Right lobe of liver (tissue), 6 donors: ENCODE data around the gene TK1. TPM values are rescaled to one million over a fixed set of nuclear protein-coding genes. Genes with fewer than 3 reads are reported as not detected.
A peak's percentile ranks its signal among the peaks of the same experiment; 100 is the strongest.

Source experiments
- ATAC-seq, 4 donors: fragments of 200-7000 bp; cut with Tn5 transposase; one replicate each; pipeline ENCODE4 v1.9.1; 2020; ENCODE audit warnings: mild to moderate bottlenecking in 4 of 4, moderate library complexity in 4 of 4
- DNase-seq, 3 donors: peaks; one replicate each; pipeline ENCODE4 v3.0.0-alpha.2; 2020
- H3K27ac ChIP-seq, 3 donors: fragments of 200-600 bp; one replicate each; pipeline ENCODE4 v1.8.0; 2022
- H3K27me3 ChIP-seq, 2 donors: fragments of 200-600 bp; one replicate each; pipeline ENCODE4 v1.8.0; 2022
- H3K36me3 ChIP-seq, 4 donors: fragments of 200-600 bp; sonication (generic) in 1 of 4; one replicate each; pipeline versions ENCODE4 v1.5.1 to v1.8.0; 2017 to 2022; ENCODE audit warnings: control low read depth in 1 of 4
- H3K4me1 ChIP-seq, 4 donors: fragments of 200-600 bp; sonication (generic) in 1 of 4; one replicate each; pipeline versions ENCODE4 v1.5.1 to v1.8.0; 2017 to 2022; ENCODE audit warnings: control low read depth in 1 of 4
- H3K4me3 ChIP-seq, 3 donors: fragments of 200-600 bp; one replicate each; pipeline ENCODE4 v1.8.0; 2022
- H3K9me3 ChIP-seq, 4 donors: fragments of 200-600 bp; sonication (generic) in 1 of 4; one replicate each; pipeline versions ENCODE4 v1.5.1 to v1.8.0; 2017 to 2022; ENCODE audit warnings: control low read depth in 1 of 4
- POLR2A ChIP-seq: fragments of 450-650 bp; IDR thresholded peaks from one replicate; pipeline ENCODE4 v1.6.1; 2017; ENCODE audit warnings: antibody characterized with exemption, mild to moderate bottlenecking
- WGBS: methylation state at CpG from one replicate; pipeline ENCODE4 v1.1.6; 2018; ENCODE audit warnings: low coverage, low lambda C conversion rate; ENCODE audit not compliant: insufficient coverage; ENCODE audit errors: missing lambda C conversion rate; 5-methylcytosine and 5-hydroxymethylcytosine counted together
- intact Hi-C, 2 donors: fragments of 100-400 bp; cut with DNase I; formaldehyde crosslinking; loops; one replicate each; pipeline versions ENCODE4 v1.11.2 to v1.14.1; 2022
- total RNA-seq, 6 experiments: library from RNA; depleted of rRNA in 2 of 6; stranded (reverse); fragments of >200 nt in 2 of 6; fragmentation: NEBNext Ultra II Directional in 3 of 6; extraction: Animal tissue kit (Norgen Biotek cat#: 25700) in 3 of 6; gene quantifications; one replicate each; pipeline versions ENCODE4 v1.1.0 to v1.2.4, GENCODE V29; 2016 to 2023
- TF ChIP-seq, protein P1 (sequence below), 4 donors: fragments of 200-600 bp in 3 of 4; fragments of 450-650 bp in 1 of 4; IDR thresholded peaks; one replicate each; pipeline versions ENCODE4 v1.5.1 to v1.8.0; 2016 to 2022; ENCODE audit warnings: antibody characterized with exemption in 4 of 4, mild to moderate bottlenecking in 2 of 4
- donor health status: DM: no; HTN: yes; CAD: no.
- donor health status: DM: no; HTN: no; CAD: no.
- donor health status: DM: no; HTN: no; CAD: no.
- donor health status: DM: no; HTN: yes; CAD: no.
- donor health status: DM: no; HTN: yes; CAD: no.

TK1 gene
- total RNA-seq, 6 experiments from 2014 or later: 2.1 to 8.3 (median 4.7) TPM

DNA sequence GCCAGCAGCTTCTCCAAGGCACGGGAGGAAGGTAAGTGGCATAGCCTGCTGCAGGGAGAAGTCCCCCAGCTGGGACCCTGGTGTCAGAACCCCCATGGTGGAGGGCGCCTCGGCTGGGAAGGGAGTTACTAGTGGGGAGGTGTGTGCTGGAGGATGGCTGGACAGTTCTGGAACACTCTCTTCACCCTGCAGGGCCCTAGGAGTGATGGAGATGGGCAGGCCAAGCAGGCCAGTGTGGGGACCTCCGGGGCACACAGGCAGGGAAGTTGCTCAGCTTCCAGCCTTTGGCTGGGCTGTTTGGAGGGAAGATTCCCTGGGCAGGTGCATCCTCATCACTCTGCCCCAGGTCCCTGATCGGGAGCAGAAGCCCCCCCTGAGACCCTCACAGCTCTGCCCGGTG, 40.0 kb downstream of the TK1 start:
- Histone ChIP-seq H3K4me3 (no peak overlapping the region), H3K27ac (no peak overlapping the region)

DNA sequence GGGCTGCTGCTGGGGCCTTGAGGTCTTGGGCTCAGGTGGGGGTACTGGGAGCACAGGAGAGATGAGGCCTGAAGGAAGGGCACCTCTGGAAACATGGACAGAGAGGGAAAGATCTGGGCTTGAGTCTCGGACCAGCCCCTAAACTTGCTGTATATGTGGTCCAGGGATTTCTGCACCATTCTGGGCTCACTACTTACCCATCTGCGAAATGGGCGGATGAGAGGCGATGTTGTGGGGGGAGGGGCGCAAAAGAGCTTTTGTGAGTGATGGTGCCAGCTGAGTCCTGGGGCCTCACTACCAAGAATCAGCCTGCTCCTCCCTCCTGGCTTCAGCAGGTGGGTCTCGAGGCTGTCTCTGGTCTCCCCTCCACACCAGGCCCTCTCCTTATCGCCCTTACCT, 40.4 kb downstream of the TK1 start:
- TF ChIP-seq, protein P1, sequence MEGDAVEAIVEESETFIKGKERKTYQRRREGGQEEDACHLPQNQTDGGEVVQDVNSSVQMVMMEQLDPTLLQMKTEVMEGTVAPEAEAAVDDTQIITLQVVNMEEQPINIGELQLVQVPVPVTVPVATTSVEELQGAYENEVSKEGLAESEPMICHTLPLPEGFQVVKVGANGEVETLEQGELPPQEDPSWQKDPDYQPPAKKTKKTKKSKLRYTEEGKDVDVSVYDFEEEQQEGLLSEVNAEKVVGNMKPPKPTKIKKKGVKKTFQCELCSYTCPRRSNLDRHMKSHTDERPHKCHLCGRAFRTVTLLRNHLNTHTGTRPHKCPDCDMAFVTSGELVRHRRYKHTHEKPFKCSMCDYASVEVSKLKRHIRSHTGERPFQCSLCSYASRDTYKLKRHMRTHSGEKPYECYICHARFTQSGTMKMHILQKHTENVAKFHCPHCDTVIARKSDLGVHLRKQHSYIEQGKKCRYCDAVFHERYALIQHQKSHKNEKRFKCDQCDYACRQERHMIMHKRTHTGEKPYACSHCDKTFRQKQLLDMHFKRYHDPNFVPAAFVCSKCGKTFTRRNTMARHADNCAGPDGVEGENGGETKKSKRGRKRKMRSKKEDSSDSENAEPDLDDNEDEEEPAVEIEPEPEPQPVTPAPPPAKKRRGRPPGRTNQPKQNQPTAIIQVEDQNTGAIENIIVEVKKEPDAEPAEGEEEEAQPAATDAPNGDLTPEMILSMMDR (IDR thresholded peaks at IDR 0.05): no peak
- no peak for TF ChIP-seq POLR2A
- peaks cover 0 to 27% (median 4%) of the 10 kb centered on the region in 4 donors for H3K4me1 ChIP-seq
- intact Hi-C loops: no loop called here

More for the DNA sequence above, 40.0 kb downstream of the TK1 start:
- DNase-seq: no peak
- Histone ChIP-seq H3K9me3 (no peaks in the 10 kb centered on the region), H3K4me1 (peaks cover 0 to 31% (median 4%) of the 10 kb centered on the region in 4 donors), H3K27me3 (no peaks in the 10 kb centered on the region), H3K36me3 (no peaks in the 10 kb centered on the region)
- intact Hi-C loops: no loop called here
- WGBS: 100% methylated on average over 2 of the region's 6 CpGs
- no peak for TF ChIP-seq POLR2A
- TF ChIP-seq, protein P1 (IDR thresholded peaks at IDR 0.05): no peak
- ATAC-seq: no peak

DNA sequence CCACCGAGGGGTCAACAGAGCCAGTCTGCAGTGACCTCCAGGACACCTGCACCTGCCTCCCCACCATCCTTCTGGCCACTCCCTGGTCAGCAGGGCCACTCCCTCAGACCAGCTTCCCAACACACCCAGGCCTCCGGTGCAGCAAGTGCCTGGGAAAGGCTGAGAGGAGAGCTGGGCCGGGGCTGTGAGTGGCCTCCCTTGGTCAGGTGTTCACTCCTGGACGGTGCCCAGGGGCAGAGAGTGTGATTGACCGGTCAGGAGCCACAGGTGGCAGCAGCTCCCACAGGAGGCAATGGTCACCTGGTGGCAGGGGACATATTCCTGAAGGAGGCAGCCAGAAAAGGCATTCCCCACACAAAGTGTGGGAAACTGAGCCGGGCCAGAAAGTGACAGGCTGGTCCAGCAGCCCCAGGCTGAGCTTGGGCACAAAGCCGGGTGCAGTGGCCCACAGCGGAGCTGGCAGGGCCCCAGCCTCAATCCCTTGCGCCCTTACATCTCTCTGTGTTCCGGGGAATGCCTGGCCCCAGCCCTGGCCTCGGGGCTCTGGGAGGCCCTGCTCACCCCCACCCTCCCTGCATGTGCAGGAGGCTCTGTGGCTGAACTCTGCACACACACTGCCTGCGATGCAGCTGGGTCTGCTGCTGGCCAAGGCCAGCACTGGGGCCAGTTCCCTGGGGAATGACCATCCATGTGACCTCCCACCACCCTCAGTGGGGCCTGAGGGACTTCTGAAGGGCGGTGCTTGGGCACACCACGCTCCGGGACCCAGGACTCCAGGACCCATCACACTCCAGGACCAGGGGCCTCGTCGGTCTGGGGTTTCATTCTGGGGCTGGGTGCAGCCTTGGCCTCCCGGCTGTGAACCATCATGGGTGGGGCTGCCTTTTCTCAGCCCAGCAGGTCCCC, 41.9 kb downstream of the TK1 start:
- Histone ChIP-seq H3K4me1 (peaks cover 0 to 28% (median 4%) of the 10 kb centered on the region in 4 donors), H3K9me3 (no peaks in the 10 kb centered on the region), H3K4me3 (no peak overlapping the region), H3K27me3 (no peaks in the 10 kb centered on the region), H3K36me3 (no peaks in the 10 kb centered on the region), H3K27ac (peak overlapping the region in 2 of 3 donors; percentile 32 to 33)
- intact Hi-C loops: no loop called here
- ATAC-seq (peak; percentile 7 to 43 (median 21)), DNase-seq (peak in 2 of 3 donors; percentile 75 to 77)
- TF ChIP-seq, protein P1 (IDR thresholded peaks at IDR 0.05): peak in 1 of 4 donors; percentile 20
- TF ChIP-seq POLR2A: no peak
- 27% methylated on average over 2 of the region's 18 CpGs for WGBS

More for the DNA sequence above, 40.4 kb downstream of the TK1 start:
- DNase-seq (no peak), ATAC-seq (no peak)
- WGBS: 67% methylated on average over 1 of the region's 7 CpGs
- Histone ChIP-seq H3K36me3 (no peaks in the 10 kb centered on the region), H3K27me3 (no peaks in the 10 kb centered on the region), H3K27ac (no peak overlapping the region), H3K4me3 (no peak overlapping the region), H3K9me3 (no peaks in the 10 kb centered on the region)

DNA sequence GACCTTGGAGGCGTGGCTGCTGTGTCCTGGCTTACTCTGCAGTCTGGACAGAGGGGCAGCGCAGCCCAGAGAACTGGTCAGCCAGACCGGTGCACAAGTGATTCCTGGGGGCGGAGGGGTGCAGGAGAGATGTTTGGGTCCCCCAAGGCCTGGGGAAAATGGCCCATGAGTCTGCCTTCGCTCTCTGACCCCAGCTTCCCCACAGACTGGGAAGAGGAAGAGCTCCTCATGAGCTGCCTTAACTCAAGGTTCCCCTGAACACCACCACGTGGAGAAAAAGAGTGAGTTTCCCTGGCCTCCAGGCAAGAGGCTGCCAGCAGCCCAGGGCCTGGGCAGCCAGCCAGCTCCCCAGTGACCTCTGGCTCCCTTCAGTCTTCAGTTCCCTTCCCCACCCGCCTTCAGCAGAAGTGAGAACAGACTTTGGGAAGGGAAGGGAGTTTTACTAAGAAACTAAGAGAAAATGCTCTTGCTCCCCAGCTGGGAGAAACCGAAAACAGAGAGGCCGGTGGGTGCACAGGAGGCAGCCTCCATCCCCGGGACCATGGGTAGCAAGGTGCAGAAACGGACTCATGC, 42.6 kb downstream of the TK1 start:
- Histone ChIP-seq H3K4me3 (no peak overlapping the region), H3K4me1 (peaks cover 0 to 28% (median 4%) of the 10 kb centered on the region in 4 donors), H3K27ac (peak overlapping the region in 2 of 3 donors; percentile 53 to 65), H3K36me3 (no peaks in the 10 kb centered on the region), H3K9me3 (no peaks in the 10 kb centered on the region), H3K27me3 (no peaks in the 10 kb centered on the region)
- no peak for TF ChIP-seq POLR2A
- TF ChIP-seq, protein P1 (IDR thresholded peaks at IDR 0.05): peak in 2 of 4 donors; percentile 6 to 7
- DNase-seq: peak; percentile 85 to 87 (median 85)
- WGBS: 32% methylated on average over 8 of the region's 11 CpGs
- intact Hi-C loops: no loop called here
- ATAC-seq: peak; percentile 58 to 77 (median 64)
